Tibial artery (tissue), 4 donors: ENCODE data around the gene COL4A5.
A peak's percentile ranks its signal among the peaks of the same experiment; 100 is the strongest.

Experiments
- DNase-seq, 2 donors: peaks; one replicate each; pipeline ENCODE4 v3.0.0-alpha.2; 2019
- H3K27ac ChIP-seq, 2 donors: fragments of 200-600 bp; sonication (generic) in 1 of 2; 1 replicate in 1 of 2; 2 replicates in 1 of 2; pipeline ENCODE4 v1.5.1; 2018 to 2019; ENCODE audit warnings: mild to moderate bottlenecking in 1 of 2
- H3K27me3 ChIP-seq, 2 donors: fragments of 200-600 bp; sonication (generic) in 1 of 2; one replicate each; pipeline versions ENCODE4 v1.5.1 to v1.6.0; 2016 to 2019
- H3K36me3 ChIP-seq, 3 donors: fragments of 200-600 bp; sonication (generic) in 2 of 3; one replicate each; pipeline ENCODE4 v1.5.1; 2016 to 2019; ENCODE audit warnings: mild to moderate bottlenecking in 2 of 3
- H3K4me1 ChIP-seq, 4 donors: fragments of 200-600 bp; sonication (generic) in 2 of 4; 1 replicate in 3 of 4; 2 replicates in 1 of 4; pipeline ENCODE4 v1.5.1; 2016 to 2019
- H3K4me3 ChIP-seq, 2 donors: fragments of 200-600 bp; sonication (generic) in 1 of 2; 1 replicate in 1 of 2; 2 replicates in 1 of 2; pipeline ENCODE4 v1.5.1; 2018 to 2019; ENCODE audit warnings: mild to moderate bottlenecking in 2 of 2
- H3K9me3 ChIP-seq, 3 donors: fragments of 200-600 bp; sonication (generic) in 1 of 3; one replicate each; pipeline ENCODE4 v1.5.1; 2016 to 2019
- intact Hi-C: fragments of 100-400 bp; cut with DNase I; formaldehyde crosslinking; loops from one replicate; pipeline ENCODE4 v1.15.0; 2023; ENCODE audit warnings: low total_unique reads
- TF ChIP-seq, protein P1 (sequence below), 2 experiments: fragments of 200-600 bp in 1 of 2; fragments of 450-650 bp in 1 of 2; IDR thresholded peaks; one replicate each; pipeline ENCODE4 v1.5.1; 2017 to 2019; ENCODE audit warnings: antibody characterized with exemption in 2 of 2, mild to moderate bottlenecking in 1 of 2, moderate library complexity in 1 of 2

COL4A5 gene

DNA sequence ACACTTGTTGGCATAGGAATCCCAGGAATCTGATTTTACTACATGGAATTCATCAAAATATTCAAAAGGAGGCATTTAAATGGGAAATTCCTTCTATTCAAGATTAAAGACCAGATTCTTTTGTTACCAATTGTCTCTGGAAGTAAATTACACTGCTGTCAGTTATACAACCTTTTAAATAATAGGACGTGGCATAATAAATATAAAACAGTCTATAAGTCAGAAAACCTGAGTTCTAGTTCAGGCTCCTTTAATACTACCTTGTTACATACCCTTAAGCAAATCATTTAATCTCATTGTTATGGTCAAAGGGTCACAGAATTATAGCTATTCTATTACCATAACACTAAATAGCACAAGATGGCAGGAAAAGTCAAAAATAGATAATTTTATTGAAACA is 20.2 kb upstream of the COL4A5 start:
- intact Hi-C loops: no loop called here
- Histone ChIP-seq H3K27me3 (no peaks in the 10 kb centered on the region), H3K4me1 (peaks cover 0 to 7% (median 0%) of the 10 kb centered on the region in 4 donors), H3K9me3 (no peaks in the 10 kb centered on the region), H3K36me3 (no peaks in the 10 kb centered on the region), H3K4me3 (no peak overlapping the region), H3K27ac (no peak overlapping the region)
- TF ChIP-seq, protein P1, sequence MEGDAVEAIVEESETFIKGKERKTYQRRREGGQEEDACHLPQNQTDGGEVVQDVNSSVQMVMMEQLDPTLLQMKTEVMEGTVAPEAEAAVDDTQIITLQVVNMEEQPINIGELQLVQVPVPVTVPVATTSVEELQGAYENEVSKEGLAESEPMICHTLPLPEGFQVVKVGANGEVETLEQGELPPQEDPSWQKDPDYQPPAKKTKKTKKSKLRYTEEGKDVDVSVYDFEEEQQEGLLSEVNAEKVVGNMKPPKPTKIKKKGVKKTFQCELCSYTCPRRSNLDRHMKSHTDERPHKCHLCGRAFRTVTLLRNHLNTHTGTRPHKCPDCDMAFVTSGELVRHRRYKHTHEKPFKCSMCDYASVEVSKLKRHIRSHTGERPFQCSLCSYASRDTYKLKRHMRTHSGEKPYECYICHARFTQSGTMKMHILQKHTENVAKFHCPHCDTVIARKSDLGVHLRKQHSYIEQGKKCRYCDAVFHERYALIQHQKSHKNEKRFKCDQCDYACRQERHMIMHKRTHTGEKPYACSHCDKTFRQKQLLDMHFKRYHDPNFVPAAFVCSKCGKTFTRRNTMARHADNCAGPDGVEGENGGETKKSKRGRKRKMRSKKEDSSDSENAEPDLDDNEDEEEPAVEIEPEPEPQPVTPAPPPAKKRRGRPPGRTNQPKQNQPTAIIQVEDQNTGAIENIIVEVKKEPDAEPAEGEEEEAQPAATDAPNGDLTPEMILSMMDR (IDR thresholded peaks at IDR 0.05): no peak
- no peak for DNase-seq

GRCh38 chrX:108420481-108420880 is 19.2 kb upstream of the COL4A5 start:
- H3K27ac ChIP-seq: no peak overlapping the region
- no peak for DNase-seq
- intact Hi-C loops: no loop called here
- H3K4me3 ChIP-seq: no peak overlapping the region
- no peaks in the 10 kb centered on the region for H3K9me3 ChIP-seq
- no peaks in the 10 kb centered on the region for H3K27me3 ChIP-seq
- TF ChIP-seq, protein P1 (IDR thresholded peaks at IDR 0.05): no peak
- peaks cover 0 to 7% (median 0%) of the 10 kb centered on the region in 4 donors for H3K4me1 ChIP-seq
- H3K36me3 ChIP-seq: no peaks in the 10 kb centered on the region

GRCh38 chrX:108426262-108426661 is 13.4 kb upstream of the COL4A5 start:
- Histone ChIP-seq H3K27me3 (no peaks in the 10 kb centered on the region), H3K4me1 (peaks cover 0 to 4% (median 0%) of the 10 kb centered on the region in 4 donors), H3K4me3 (no peak overlapping the region), H3K27ac (peak overlapping the region in 1 of 2 donors; percentile 56), H3K36me3 (no peaks in the 10 kb centered on the region), H3K9me3 (no peaks in the 10 kb centered on the region)
- DNase-seq: no peak
- TF ChIP-seq, protein P1 (IDR thresholded peaks at IDR 0.05): no peak
- intact Hi-C loops: no loop called here

DNA sequence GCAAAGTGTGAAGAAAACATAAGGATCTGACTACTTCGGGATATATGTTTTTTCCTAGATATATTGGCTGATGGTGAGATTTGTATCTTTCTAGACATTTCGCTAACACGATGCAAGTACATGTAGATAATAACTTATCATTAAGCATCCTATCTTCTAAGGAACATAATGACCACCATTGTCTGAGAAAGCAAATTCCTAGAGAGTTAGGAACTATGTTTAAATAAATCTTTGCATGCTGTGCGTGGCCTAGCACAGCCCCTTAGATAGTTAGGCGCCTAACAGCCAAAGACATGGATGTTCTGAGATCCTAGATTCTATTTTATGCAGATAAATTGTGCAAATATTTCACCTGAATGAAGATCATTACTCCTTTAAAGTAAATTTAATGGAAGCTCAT is 4.4 kb upstream of the COL4A5 start:
- H3K27ac ChIP-seq: no peak overlapping the region
- intact Hi-C loops: no loop called here
- H3K4me3 ChIP-seq: no peak overlapping the region
- peaks cover 0 to 4% (median 0%) of the 10 kb centered on the region in 4 donors for H3K4me1 ChIP-seq
- no peaks in the 10 kb centered on the region for H3K27me3 ChIP-seq
- H3K9me3 ChIP-seq: no peaks in the 10 kb centered on the region
- TF ChIP-seq, protein P1 (IDR thresholded peaks at IDR 0.05): no peak
- no peaks in the 10 kb centered on the region for H3K36me3 ChIP-seq
- no peak for DNase-seq

GRCh38 chrX:108437349-108438109 is 2.1 kb upstream of the COL4A5 start:
- Histone ChIP-seq H3K4me1 (peaks cover 0 to 4% (median 0%) of the 10 kb centered on the region in 4 donors), H3K27me3 (no peaks in the 10 kb centered on the region), H3K36me3 (no peaks in the 10 kb centered on the region), H3K9me3 (no peaks in the 10 kb centered on the region), H3K27ac (peak overlapping the region; percentile 44 to 83), H3K4me3 (peak overlapping the region; percentile 51 to 52)
- intact Hi-C loops: no loop called here
- TF ChIP-seq, protein P1 (IDR thresholded peaks at IDR 0.05): no peak
- DNase-seq: no peak
